Natural killer cell treated with Interleukin-12 subunit alpha and Interleukin-12 subunit beta and Interleukin-15 and Interleukin-18, amount 100 ng/mL, for 72 hours (primary cell): ENCODE data around the gene IL36B. TPM values are rescaled to one million over a fixed set of nuclear protein-coding genes. Genes with fewer than 3 reads are reported as not detected.

Experiments used
- ATAC-seq, 2 donors: fragments of 150-1000 bp; cut with Tn5 transposase in 1 of 2; sonication (Bioruptor Pico), chemical (Tn5 transposase) in 1 of 2; 2 replicates each; pipeline ENCODE4 v1.10.0; 2021
- DNase-seq: peaks from one replicate; pipeline ENCODE4 v3.0.0; 2022; ENCODE audit warnings: low spot score
- H3K27ac Mint-ChIP-seq, 2 donors: 1 replicate in 1 of 2; 2 replicates in 1 of 2; pipeline ENCODE4 v1.8.0; 2022; ENCODE audit warnings: mixed read lengths in 2 of 2, mild to moderate bottlenecking in 1 of 2, moderate library complexity in 1 of 2
- H3K27me3 Mint-ChIP-seq, 2 donors: 1 replicate in 1 of 2; 2 replicates in 1 of 2; pipeline ENCODE4 v1.8.0; 2022; ENCODE audit warnings: mixed read lengths in 2 of 2
- H3K36me3 Mint-ChIP-seq: one replicate; pipeline ENCODE4 v1.8.0; 2022; ENCODE audit warnings: mixed read lengths
- H3K4me1 Mint-ChIP-seq, 2 donors: 1 replicate in 1 of 2; 2 replicates in 1 of 2; pipeline ENCODE4 v1.8.0; 2022; ENCODE audit warnings: low read depth in 2 of 2, mixed read lengths in 2 of 2, mild to moderate bottlenecking in 1 of 2
- H3K4me3 Mint-ChIP-seq: one replicate; pipeline ENCODE4 v1.8.0; 2022; ENCODE audit warnings: mixed read lengths
- H3K9me3 Mint-ChIP-seq: 2 replicates; pipeline ENCODE4 v1.8.0; 2022; ENCODE audit warnings: mixed read lengths
- total RNA-seq, 2 donors: library from RNA; stranded (reverse); gene quantifications; one replicate each; pipeline ENCODE4 v1.2.3, GENCODE V29; 2022

IL36B gene
- total RNA-seq, 2 donors from 2014 or later, result not detected

GRCh38 chr2:113069676-113070605 is 17.3 kb upstream of the IL36B start:
- H3K4me1 Mint-ChIP-seq, result peaks cover 2% of the 10 kb centered on the region in 2 donors
- DNase-seq (no peak), ATAC-seq (no peak)
- no peak overlapping the region for H3K4me3 Mint-ChIP-seq
- no peaks in the 10 kb centered on the region for H3K9me3 Mint-ChIP-seq
- peaks cover 12 to 36% of the 10 kb centered on the region in 2 donors for H3K27me3 Mint-ChIP-seq
- no peaks in the 10 kb centered on the region for H3K36me3 Mint-ChIP-seq
- H3K27ac Mint-ChIP-seq, result no peak overlapping the region

- Mint-ChIP-seq H3K4me3 (no peak overlapping the region), H3K9me3 (no peaks in the 10 kb centered on the region), H3K4me1 (no peaks in the 10 kb centered on the region), H3K36me3 (no peaks in the 10 kb centered on the region), H3K27ac (no peak overlapping the region), H3K27me3 (peaks cover 13 to 36% of the 10 kb centered on the region in 2 donors)
- DNase-seq, result no peak
- ATAC-seq, result no peak
Observed at GRCh38 chr2:113068706-113069485, 16.2 kb upstream of the IL36B start.

- Mint-ChIP-seq H3K27me3 (peaks cover 12 to 36% of the 10 kb centered on the region in 2 donors), H3K4me3 (no peak overlapping the region), H3K36me3 (no peaks in the 10 kb centered on the region), H3K4me1 (no peaks in the 10 kb centered on the region), H3K9me3 (no peaks in the 10 kb centered on the region), H3K27ac (no peak overlapping the region)
- ATAC-seq (no peak), DNase-seq (no peak)
Observed at GRCh38 chr2:113068249-113068648, 15.6 kb upstream of the IL36B start.

GRCh38 chr2:113067681-113068080 is 15.0 kb upstream of the IL36B start, which contains the start of gene IL1F10:
Gene IL1F10 (plus strand): TSS chr2:113067970. CDS start chr2:113072739, 4,769 bp downstream.
- ATAC-seq (no peak), DNase-seq (no peak)
- no peaks in the 10 kb centered on the region for H3K4me1 Mint-ChIP-seq
- no peak within 1 kb of the TSS for H3K4me3 Mint-ChIP-seq
- H3K36me3 Mint-ChIP-seq, result no peaks in the 10 kb centered on the region
- no peak within 1 kb of the TSS for H3K27ac Mint-ChIP-seq
- H3K9me3 Mint-ChIP-seq, result no peaks in the 10 kb centered on the region
- peaks cover 10 to 36% of the 10 kb centered on the region in 2 donors for H3K27me3 Mint-ChIP-seq

GRCh38 chr2:113064898-113065297 is 12.2 kb upstream of the IL36B start:
- no peak for ATAC-seq
- H3K4me3 Mint-ChIP-seq, result no peak overlapping the region

GRCh38 chr2:113064281-113064680 is 11.6 kb upstream of the IL36B start:
- Mint-ChIP-seq H3K4me1 (no peaks in the 10 kb centered on the region), H3K27ac (no peak overlapping the region), H3K27me3 (peaks cover 10 to 27% of the 10 kb centered on the region in 2 donors), H3K9me3 (no peaks in the 10 kb centered on the region), H3K4me3 (no peak overlapping the region), H3K36me3 (no peaks in the 10 kb centered on the region)
- DNase-seq (no peak), ATAC-seq (no peak)

More at GRCh38 chr2:113064898-113065297, 12.2 kb upstream of the IL36B start:
- Mint-ChIP-seq H3K27me3 (peaks cover 13 to 33% of the 10 kb centered on the region in 2 donors), H3K9me3 (no peaks in the 10 kb centered on the region), H3K4me1 (no peaks in the 10 kb centered on the region), H3K27ac (no peak overlapping the region), H3K36me3 (no peaks in the 10 kb centered on the region)
- no peak for DNase-seq

GRCh38 chr2:113061896-113062770 is 9.5 kb upstream of the IL36B start:
- DNase-seq (no peak), ATAC-seq (peak in 1 of 2 donors; percentile 28)
- Mint-ChIP-seq H3K9me3 (no peaks in the 10 kb centered on the region), H3K36me3 (no peaks in the 10 kb centered on the region), H3K27me3 (peaks cover 14 to 21% of the 10 kb centered on the region in 2 donors), H3K4me1 (no peaks in the 10 kb centered on the region), H3K4me3 (no peak overlapping the region), H3K27ac (no peak overlapping the region)

- peaks cover 16 to 20% of the 10 kb centered on the region in 2 donors for H3K27me3 Mint-ChIP-seq
- no peak for DNase-seq
- H3K9me3 Mint-ChIP-seq, result peaks cover 2% of the 10 kb centered on the region
- no peak overlapping the region for H3K4me3 Mint-ChIP-seq
- ATAC-seq, result peak in 1 of 2 donors; percentile 32
- no peaks in the 10 kb centered on the region for H3K4me1 Mint-ChIP-seq
- no peak overlapping the region for H3K27ac Mint-ChIP-seq
- no peaks in the 10 kb centered on the region for H3K36me3 Mint-ChIP-seq
Observed at GRCh38 chr2:113061241-113061640, 8.6 kb upstream of the IL36B start.

- H3K36me3 Mint-ChIP-seq, result no peaks in the 10 kb centered on the region
- DNase-seq, result no peak
- ATAC-seq, result no peak
- no peaks in the 10 kb centered on the region for H3K4me1 Mint-ChIP-seq
- H3K4me3 Mint-ChIP-seq, result no peak overlapping the region
- no peak overlapping the region for H3K27ac Mint-ChIP-seq
- peaks cover 4% of the 10 kb centered on the region for H3K9me3 Mint-ChIP-seq
- peaks cover 18 to 22% of the 10 kb centered on the region in 2 donors for H3K27me3 Mint-ChIP-seq
Observed at GRCh38 chr2:113060796-113061195, 8.1 kb upstream of the IL36B start.

- H3K9me3 Mint-ChIP-seq, result peaks cover 4% of the 10 kb centered on the region
- ATAC-seq (no peak), DNase-seq (no peak)
Observed at GRCh38 chr2:113060396-113060795, 7.7 kb upstream of the IL36B start.

GRCh38 chr2:113058998-113059960 is 6.6 kb upstream of the IL36B start, which contains the start of gene IL36RN:
Gene IL36RN (plus strand): TSS chr2:113059198. CDS start chr2:113059439, 241 bp downstream.
- ATAC-seq (peak in 1 of 2 donors; percentile 34), DNase-seq (no peak)
- Mint-ChIP-seq H3K36me3 (peaks cover 6% of the 10 kb centered on the region), H3K27ac (no peak within 1 kb of the TSS), H3K27me3 (peaks cover 15 to 22% of the 10 kb centered on the region in 2 donors), H3K9me3 (peaks cover 4% of the 10 kb centered on the region), H3K4me3 (no peak within 1 kb of the TSS), H3K4me1 (no peaks in the 10 kb centered on the region)

More at GRCh38 chr2:113060396-113060795, 7.7 kb upstream of the IL36B start:
- Mint-ChIP-seq H3K36me3 (peaks cover 3% of the 10 kb centered on the region), H3K4me3 (no peak overlapping the region), H3K27me3 (peaks cover 16 to 22% of the 10 kb centered on the region in 2 donors), H3K27ac (no peak overlapping the region), H3K4me1 (no peaks in the 10 kb centered on the region)

GRCh38 chr2:113058411-113058994 is 5.8 kb upstream of the IL36B start:
- Mint-ChIP-seq H3K4me1 (peaks cover 0 to 6% of the 10 kb centered on the region in 2 donors), H3K4me3 (no peak overlapping the region), H3K9me3 (peaks cover 7% of the 10 kb centered on the region), H3K27me3 (peaks cover 19 to 28% of the 10 kb centered on the region in 2 donors), H3K27ac (no peak overlapping the region), H3K36me3 (peaks cover 11% of the 10 kb centered on the region)
- DNase-seq, result no peak
- no peak for ATAC-seq
